Panc1 (cell line): ENCODE results near the gene SLC9A1. TPM values are rescaled to one million over a fixed set of nuclear protein-coding genes. Genes with fewer than 3 reads are reported as not detected.

Source experiments
- ATAC-seq: fragments of 200-7000 bp; cut with Tn5 transposase; 2 replicates; pipeline ENCODE4 v1.9.1; 2020; ENCODE audit warnings: mild to moderate bottlenecking, moderate library complexity
- BruUV-seq: library from RNA; stranded (reverse); fragments of 400-500 nt; replicated peaks from 2 replicates; lab custom pipeline; 2021; lab: Mats Ljungman, UMichigan
- CTCF ChIA-PET: fragments of 300-600 bp; sonication (Branson Sonifier 250); formaldehyde crosslinking; loops from one replicate; lab custom pipeline; 2022; ENCODE audit warnings: antibody characterized with exemption; lab: Charles Lee
- POLR2A ChIA-PET: fragments of 300-600 bp; sonication (Branson Sonifier 250); formaldehyde crosslinking; loops from one replicate; lab custom pipeline; 2022; ENCODE audit warnings: antibody characterized with exemption; lab: Charles Lee
- DNase-seq: peaks from one replicate; pipeline ENCODE4 v3.0.0-alpha.2; 2010; ENCODE audit warnings: low read depth, low spot score
- H3K27ac ChIP-seq: 2 replicates; pipeline ENCODE4 v1.5.1; 2011; ENCODE audit warnings: mild to moderate bottlenecking, low read length, inconsistent platforms
- H3K27me3 ChIP-seq: fragments of 200-500 bp; sonication (Bioruptor generic); 2 replicates; pipeline ENCODE4 v1.6.0; 2014; ENCODE audit warnings: low read length, inconsistent platforms; ENCODE audit not compliant: control insufficient read depth, insufficient read depth
- H3K36me3 ChIP-seq: fragments of 200-500 bp; sonication (Bioruptor generic); 2 replicates; pipeline ENCODE4 v1.5.1; 2014; ENCODE audit warnings: inconsistent platforms, mild to moderate bottlenecking, low read length, moderate library complexity; ENCODE audit not compliant: control insufficient read depth, insufficient read depth
- H3K4me1 ChIP-seq: 2 replicates; pipeline ENCODE4 v1.5.1; 2011; ENCODE audit warnings: inconsistent platforms, mild to moderate bottlenecking, low read length, moderate library complexity; ENCODE audit not compliant: control insufficient read depth, insufficient read depth
- H3K4me3 ChIP-seq, 2 experiments: 2 replicates each; pipeline ENCODE4 v1.5.1; 2011 to 2012; ENCODE audit warnings: low read depth in 2 of 2, low read length in 2 of 2, mild to moderate bottlenecking in 2 of 2, inconsistent platforms in 1 of 2, moderate library complexity in 1 of 2
- H3K9me3 ChIP-seq: fragments of 200-500 bp; sonication (Bioruptor generic); 2 replicates; pipeline ENCODE4 v1.5.1; 2014; ENCODE audit warnings: low read depth, mild to moderate bottlenecking, inconsistent platforms, low read length, moderate library complexity; ENCODE audit not compliant: control insufficient read depth, insufficient read depth
- POLR2AphosphoS5 ChIP-seq: IDR thresholded peaks from 2 replicates; pipeline ENCODE4 v1.6.1; 2012; ENCODE audit warnings: mild to moderate bottlenecking, low read depth, low read length, moderate library complexity
- REST ChIP-seq, 2 experiments: IDR thresholded peaks; 2 replicates each; pipeline ENCODE4 v1.6.1; 2011 to 2012; ENCODE audit warnings: low read depth in 2 of 2, control low read depth in 1 of 2, low read length in 1 of 2, mild to moderate bottlenecking in 1 of 2, moderate library complexity in 1 of 2; ENCODE audit not compliant: insufficient read depth in 1 of 2
- SIN3A ChIP-seq: IDR thresholded peaks from 2 replicates; pipeline ENCODE4 v1.6.1; 2012; ENCODE audit warnings: low read depth, mild to moderate bottlenecking, low read length, moderate library complexity, borderline replicate concordance; ENCODE audit not compliant: insufficient read depth
- TCF7L2 ChIP-seq: IDR thresholded peaks from 2 replicates; pipeline ENCODE4 v1.6.1; 2011; ENCODE audit warnings: mild to moderate bottlenecking, low read depth, low read length, inconsistent platforms
- in situ Hi-C: cut with HindIII; loops from 2 replicates; pipeline ENCODE4 v1.10.0; 2016; ENCODE audit warnings: low sequenced_read_pairs, low pct_unique_long_range_greater_than_20kb
- intact Hi-C: fragments of 100-400 bp; cut with micrococcal nuclease; formaldehyde crosslinking; loops from one replicate; pipeline ENCODE4 v1.10.0; 2022; ENCODE audit not compliant: unreplicated experiment
- total RNA-seq: library from RNA; stranded (reverse); gene quantifications from one replicate; pipeline ENCODE4 v1.2.1, GENCODE V29; 2021; ENCODE audit not compliant: unreplicated experiment
- TF ChIP-seq, protein P1 (sequence below): fragments of 450-650 bp; IDR thresholded peaks from 2 replicates; pipeline ENCODE4 v1.5.1; 2017; ENCODE audit warnings: mild to moderate bottlenecking

Gene SLC9A1
- total RNA-seq, 1 experiment from 2014 or later, result 31.3 TPM

DNA sequence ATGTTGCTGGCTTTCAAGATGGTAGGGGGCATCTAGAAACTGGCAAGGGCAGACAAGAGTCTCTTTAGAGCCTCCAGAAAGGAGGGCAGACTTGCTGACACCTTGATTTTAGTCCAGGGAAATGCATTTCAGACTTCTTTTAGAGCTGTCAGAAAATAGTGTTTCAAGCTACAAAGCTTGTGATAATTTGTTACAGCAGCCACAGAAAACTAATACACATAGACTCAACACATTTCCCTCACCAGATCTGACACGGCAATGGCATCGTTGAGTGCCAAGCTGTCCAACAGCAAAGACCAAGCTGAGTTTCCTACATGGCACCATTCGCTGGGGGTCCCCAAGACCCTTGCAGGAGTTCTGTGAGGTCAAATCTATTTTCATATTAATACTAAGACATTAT lies 62.0 kb downstream of the SLC9A1 start:
- H3K9me3 ChIP-seq, result no peaks in the 10 kb centered on the region
- no peak overlapping the region for H3K4me3 ChIP-seq
- H3K36me3 ChIP-seq, result no peaks in the 10 kb centered on the region
- ChIA-PET CTCF (interaction anchor here (0.7 to 1.0 kb wide), 3 partner anchors 26 to 63 kb away, joined by 4 to 5 read pairs (median 4); no protein-coding TSS in a partner anchor), POLR2A (interaction anchor here (0.7 kb wide), 1 partner anchor 75 kb away, joined by 3 read pairs; no protein-coding TSS in a partner anchor)
- no peak for DNase-seq
- TF ChIP-seq SIN3A, result no peak
- TF ChIP-seq POLR2AphosphoS5, result no peak
- TF ChIP-seq REST (IDR thresholded peaks at IDR 0.05; ENCODE audit: insufficient read depth in 1 of 2, low read depth in 2 of 2, low read length in 1 of 2), result no peak
- TF ChIP-seq, protein P1, sequence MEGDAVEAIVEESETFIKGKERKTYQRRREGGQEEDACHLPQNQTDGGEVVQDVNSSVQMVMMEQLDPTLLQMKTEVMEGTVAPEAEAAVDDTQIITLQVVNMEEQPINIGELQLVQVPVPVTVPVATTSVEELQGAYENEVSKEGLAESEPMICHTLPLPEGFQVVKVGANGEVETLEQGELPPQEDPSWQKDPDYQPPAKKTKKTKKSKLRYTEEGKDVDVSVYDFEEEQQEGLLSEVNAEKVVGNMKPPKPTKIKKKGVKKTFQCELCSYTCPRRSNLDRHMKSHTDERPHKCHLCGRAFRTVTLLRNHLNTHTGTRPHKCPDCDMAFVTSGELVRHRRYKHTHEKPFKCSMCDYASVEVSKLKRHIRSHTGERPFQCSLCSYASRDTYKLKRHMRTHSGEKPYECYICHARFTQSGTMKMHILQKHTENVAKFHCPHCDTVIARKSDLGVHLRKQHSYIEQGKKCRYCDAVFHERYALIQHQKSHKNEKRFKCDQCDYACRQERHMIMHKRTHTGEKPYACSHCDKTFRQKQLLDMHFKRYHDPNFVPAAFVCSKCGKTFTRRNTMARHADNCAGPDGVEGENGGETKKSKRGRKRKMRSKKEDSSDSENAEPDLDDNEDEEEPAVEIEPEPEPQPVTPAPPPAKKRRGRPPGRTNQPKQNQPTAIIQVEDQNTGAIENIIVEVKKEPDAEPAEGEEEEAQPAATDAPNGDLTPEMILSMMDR, result no peak
- no peaks in the 10 kb centered on the region for H3K27me3 ChIP-seq
- BruUV-seq, result no TSS peak
- in situ Hi-C loops, result no loop called here
- intact Hi-C loops, result no loop called here
- no peaks in the 10 kb centered on the region for H3K4me1 ChIP-seq
- H3K27ac ChIP-seq, result no peak overlapping the region
- ATAC-seq, result no peak

- no peak overlapping the region for H3K27ac ChIP-seq
- no peak for DNase-seq
- intact Hi-C loops (no loop called here), in situ Hi-C loops (no loop called here)
- BruUV-seq, result no TSS peak
- no peaks in the 10 kb centered on the region for H3K4me1 ChIP-seq
- H3K4me3 ChIP-seq, result no peak overlapping the region
- no peaks in the 10 kb centered on the region for H3K36me3 ChIP-seq
- no peak for ATAC-seq
- no peaks in the 10 kb centered on the region for H3K9me3 ChIP-seq
- ChIA-PET CTCF (interaction anchor here (0.7 kb wide), 1 partner anchor 25 kb away, joined by 3 read pairs; no protein-coding TSS in a partner anchor), POLR2A (no interaction called here)
- no peaks in the 10 kb centered on the region for H3K27me3 ChIP-seq
- TF ChIP-seq, protein P1, result no peak
- no peak for TF ChIP-seq TCF7L2
- TF ChIP-seq REST (IDR thresholded peaks at IDR 0.05; ENCODE audit: insufficient read depth in 1 of 2, low read depth in 2 of 2, low read length in 1 of 2), result no peak
- TF ChIP-seq POLR2AphosphoS5, result no peak
- TF ChIP-seq SIN3A, result no peak
Observed at GRCh38 chr1:27090911-27091310, 64.0 kb downstream of the SLC9A1 start.
